GM19239 (cell line): ENCODE data around the gene MALSU1.

Source experiments
- DNase-seq: peaks from one replicate; pipeline ENCODE4 v3.0.0; 2011; ENCODE audit warnings: low spot score; ENCODE audit not compliant: insufficient read length
- FAIRE-seq: peaks from 2 replicates; lab custom pipeline; 2011; peaks lifted over from hg19 to GRCh38; lab: Jason Lieb, UNC

MALSU1 gene

GRCh38 chr7:23334482-23335056 is 35.4 kb downstream of the MALSU1 start:
- no peak for DNase-seq
- no peak for FAIRE-seq

GRCh38 chr7:23335136-23335535 is 36.0 kb downstream of the MALSU1 start:
- no peak for DNase-seq
- no peak for FAIRE-seq

- FAIRE-seq (no peak), DNase-seq (no peak)
Measured at GRCh38 chr7:23335621-23336020, 36.5 kb downstream of the MALSU1 start.

GRCh38 chr7:23336086-23336485 is 36.9 kb downstream of the MALSU1 start:
- no peak for FAIRE-seq

GRCh38 chr7:23336799-23337283 is 37.7 kb downstream of the MALSU1 start:
- no peak for FAIRE-seq

More at GRCh38 chr7:23336086-23336485, 36.9 kb downstream of the MALSU1 start:
- no peak for DNase-seq

GRCh38 chr7:23337374-23337773 is 38.2 kb downstream of the MALSU1 start:
- FAIRE-seq (no peak), DNase-seq (no peak)

More at GRCh38 chr7:23336799-23337283, 37.7 kb downstream of the MALSU1 start:
- DNase-seq: no peak

GRCh38 chr7:23338439-23338838 is 39.3 kb downstream of the MALSU1 start:
- FAIRE-seq (no peak), DNase-seq (no peak)

GRCh38 chr7:23338863-23339262 is 39.7 kb downstream of the MALSU1 start:
- FAIRE-seq (no peak), DNase-seq (no peak)

- FAIRE-seq (no peak), DNase-seq (no peak)
Measured at GRCh38 chr7:23341846-23342598, 42.9 kb downstream of the MALSU1 start.

- DNase-seq (no peak), FAIRE-seq (no peak)
Measured at GRCh38 chr7:23343102-23343501, 44.0 kb downstream of the MALSU1 start.

- FAIRE-seq (no peak), DNase-seq (no peak)
Measured at GRCh38 chr7:23343806-23344475, 44.8 kb downstream of the MALSU1 start.

GRCh38 chr7:23345601-23346000 is 46.5 kb downstream of the MALSU1 start:
- FAIRE-seq (no peak), DNase-seq (no peak)

GRCh38 chr7:23346316-23346715 is 47.2 kb downstream of the MALSU1 start:
- DNase-seq (no peak), FAIRE-seq (no peak)

- no peak for FAIRE-seq
Measured at GRCh38 chr7:23347033-23347681, 48.0 kb downstream of the MALSU1 start.

GRCh38 chr7:23347682-23348180 is 48.6 kb downstream of the MALSU1 start:
- no peak for DNase-seq
- no peak for FAIRE-seq

More at GRCh38 chr7:23347033-23347681, 48.0 kb downstream of the MALSU1 start:
- no peak for DNase-seq

- no peak for DNase-seq
- FAIRE-seq: no peak
Measured at GRCh38 chr7:23349484-23350157, 50.5 kb downstream of the MALSU1 start.

- FAIRE-seq: no peak
- DNase-seq: no peak
Measured at GRCh38 chr7:23350466-23350865, 51.3 kb downstream of the MALSU1 start.

GRCh38 chr7:23353172-23353571 is 54.0 kb downstream of the MALSU1 start:
- FAIRE-seq (peak; percentile 61), DNase-seq (no peak)

- FAIRE-seq (no peak), DNase-seq (no peak)
Measured at GRCh38 chr7:23356168-23356567, 57.0 kb downstream of the MALSU1 start.

- DNase-seq (no peak), FAIRE-seq (no peak)
Measured at GRCh38 chr7:23356726-23357125, 57.6 kb downstream of the MALSU1 start.
